Endometrium (tissue), 2 donors: ENCODE data around the gene PCDHGB4.
"Not testable (repeated sequence)": the region's sequence is repeated elsewhere in the genome, so short reads cannot be mapped to it uniquely, and the experiment has no call there.

Experiments
- FAIRE-seq: peaks from 2 replicates; lab custom pipeline; 2012; peaks lifted over from hg19 to GRCh38; lab: Jason Lieb, UNC
- donor health status: control.
- donor health status: control.

PCDHGB4 gene

DNA sequence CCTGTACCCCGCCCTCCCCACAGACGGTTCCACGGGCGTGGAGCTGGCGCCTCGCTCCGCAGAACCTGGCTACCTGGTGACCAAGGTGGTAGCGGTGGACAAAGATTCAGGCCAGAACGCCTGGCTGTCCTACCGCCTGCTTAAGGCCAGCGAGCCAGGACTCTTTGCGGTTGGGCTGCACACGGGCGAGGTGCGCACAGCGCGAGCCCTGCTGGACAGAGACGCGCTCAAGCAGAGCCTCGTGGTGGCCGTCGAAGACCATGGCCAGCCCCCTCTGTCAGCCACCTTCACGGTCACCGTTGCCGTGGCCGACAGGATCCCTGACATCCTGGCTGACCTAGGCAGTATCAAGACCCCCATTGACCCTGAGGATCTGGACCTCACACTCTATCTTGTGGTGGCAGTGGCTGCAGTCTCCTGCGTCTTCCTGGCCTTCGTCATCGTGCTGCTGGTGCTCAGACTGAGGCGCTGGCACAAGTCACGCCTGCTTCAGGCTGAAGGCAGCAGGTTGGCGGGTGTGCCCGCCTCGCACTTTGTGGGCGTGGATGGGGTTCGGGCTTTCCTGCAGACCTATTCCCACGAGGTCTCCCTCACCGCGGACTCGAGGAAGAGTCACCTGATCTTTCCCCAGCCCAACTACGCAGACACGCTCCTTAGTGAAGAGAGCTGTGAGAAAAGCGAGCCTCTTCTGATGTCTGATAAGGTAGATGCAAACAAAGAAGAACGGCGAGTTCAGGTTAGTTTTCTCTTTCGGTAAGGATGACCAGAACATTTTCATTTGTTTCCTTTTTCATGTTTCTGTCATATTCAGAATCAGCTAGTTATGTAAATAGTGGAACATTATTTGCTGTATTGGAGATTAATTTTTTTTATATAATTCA, 21.2 kb upstream of the PCDHGB4 start:
- FAIRE-seq = no peak

DNA sequence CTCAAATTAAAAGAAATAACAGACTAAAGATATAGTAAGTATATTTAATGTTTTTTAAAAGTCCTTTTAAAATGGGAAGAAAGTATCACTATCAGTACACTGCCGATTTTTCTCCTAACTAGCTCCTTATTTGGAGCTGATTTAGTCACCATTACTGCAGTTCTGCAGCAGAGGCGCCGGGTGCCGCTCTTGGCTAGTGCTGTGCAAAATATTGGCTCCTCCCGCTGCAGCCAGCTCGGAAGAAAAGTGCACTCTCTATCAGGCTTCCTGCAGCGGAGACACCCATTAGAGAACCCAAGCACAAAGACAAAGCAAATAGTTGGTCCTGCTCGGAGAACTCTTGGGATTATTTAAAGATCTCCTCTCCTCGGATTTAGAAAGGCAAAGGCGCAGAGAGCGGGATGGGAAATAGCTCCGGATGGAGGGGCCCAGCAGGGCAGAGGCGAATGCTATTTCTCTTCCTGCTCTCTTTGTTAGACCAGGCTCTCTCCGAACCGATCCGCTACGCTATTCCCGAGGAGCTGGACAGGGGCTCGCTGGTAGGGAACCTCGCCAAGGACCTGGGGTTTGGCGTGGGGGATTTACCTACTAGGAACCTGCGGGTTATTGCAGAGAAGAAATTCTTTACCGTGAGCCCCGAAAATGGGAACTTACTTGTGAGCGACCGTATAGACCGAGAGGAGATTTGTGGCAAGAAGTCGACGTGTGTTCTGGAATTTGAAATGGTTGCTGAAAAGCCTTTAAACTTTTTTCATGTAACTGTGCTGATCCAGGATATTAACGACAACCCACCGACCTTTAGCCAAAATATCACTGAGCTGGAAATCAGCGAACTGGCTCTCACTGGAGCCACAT, 17.3 kb upstream of the PCDHGB4 start, which contains the start of gene PCDHGB3:
TSS of gene PCDHGB3 (plus strand) at position 249 of the 855 bp plus-strand sequence. CDS start at position 402, 153 bp downstream.
- FAIRE-seq = no peak

- FAIRE-seq = no peak
These were observed 15.7 kb upstream of the PCDHGB4 start for GRCh38 chr5:141371572-141372475.

GRCh38 chr5:141373673-141374317, 13.7 kb upstream of the PCDHGB4 start, which contains the start of gene PCDHGA6:
TSS of gene PCDHGA6 (plus strand) at chr5:141373891. CDS start at chr5:141374084, 193 bp downstream.
- FAIRE-seq = no peak

- FAIRE-seq = no peak
These were observed 12.9 kb upstream of the PCDHGB4 start for GRCh38 chr5:141374627-141375026.

DNA sequence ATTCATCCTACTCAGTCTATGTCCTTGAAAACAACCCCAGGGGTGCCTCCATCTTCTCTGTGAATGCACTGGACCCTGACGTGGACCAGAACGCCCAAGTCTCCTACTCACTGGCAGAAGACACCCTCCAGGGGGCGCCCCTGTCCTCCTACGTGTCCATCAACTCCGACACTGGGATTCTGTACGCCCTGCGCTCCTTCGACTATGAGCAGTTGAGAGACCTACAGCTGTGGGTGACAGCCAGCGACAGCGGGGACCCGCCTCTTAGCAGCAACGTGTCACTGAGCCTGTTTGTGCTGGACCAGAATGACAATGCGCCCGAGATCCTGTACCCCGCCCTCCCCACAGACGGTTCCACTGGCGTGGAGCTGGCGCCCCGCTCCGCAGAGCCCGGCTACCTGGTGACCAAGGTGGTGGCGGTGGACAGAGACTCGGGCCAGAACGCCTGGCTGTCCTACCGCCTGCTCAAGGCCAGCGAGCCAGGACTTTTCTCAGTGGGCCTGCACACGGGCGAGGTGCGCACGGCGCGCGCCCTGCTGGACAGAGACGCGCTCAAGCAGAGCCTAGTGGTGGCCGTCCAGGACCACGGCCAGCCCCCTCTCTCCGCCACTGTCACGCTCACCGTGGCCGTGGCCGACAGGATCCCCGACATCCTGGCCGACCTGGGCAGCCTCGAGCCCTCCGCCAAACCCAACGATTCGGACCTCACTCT, 11.9 kb upstream of the PCDHGB4 start:
- not testable (repeated sequence) for FAIRE-seq

DNA sequence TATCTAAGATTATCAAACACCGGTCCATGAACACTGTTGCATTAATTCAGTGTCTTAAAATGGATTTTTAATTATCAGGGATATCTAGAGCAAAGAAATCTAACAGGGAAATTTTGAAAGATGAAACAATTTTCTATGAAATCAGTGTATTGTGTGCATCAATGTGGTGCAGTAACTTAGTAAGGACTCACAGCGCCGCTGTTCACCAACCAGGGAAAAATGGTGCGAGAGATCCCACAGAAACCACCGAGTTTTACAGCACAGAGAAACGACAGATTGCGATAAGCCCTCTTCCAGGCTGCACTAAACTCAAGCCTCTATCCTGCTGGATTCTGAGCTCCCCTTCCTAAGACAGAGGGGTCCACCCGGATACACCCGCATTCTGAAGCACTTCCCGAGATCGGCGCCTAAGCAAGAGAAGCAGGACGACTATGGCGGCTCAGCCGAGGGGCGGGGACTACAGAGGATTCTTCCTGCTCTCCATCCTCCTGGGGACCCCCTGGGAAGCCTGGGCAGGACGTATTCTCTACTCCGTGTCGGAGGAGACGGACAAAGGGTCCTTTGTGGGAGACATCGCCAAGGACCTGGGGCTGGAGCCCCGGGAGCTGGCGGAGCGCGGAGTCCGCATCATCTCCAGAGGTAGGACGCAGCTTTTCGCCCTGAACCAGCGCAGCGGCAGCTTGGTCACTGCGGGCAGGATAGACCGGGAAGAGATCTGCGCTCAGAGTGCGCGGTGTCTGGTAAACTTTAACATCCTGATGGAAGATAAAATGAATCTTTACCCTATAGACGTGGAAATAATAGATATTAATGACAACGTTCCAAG, 4.8 kb upstream of the PCDHGB4 start, which contains the start of gene PCDHGA7:
TSS of gene PCDHGA7 (plus strand) at position 274 of the 826 bp plus-strand sequence. CDS start at position 432, 158 bp downstream.
- FAIRE-seq = no peak

DNA sequence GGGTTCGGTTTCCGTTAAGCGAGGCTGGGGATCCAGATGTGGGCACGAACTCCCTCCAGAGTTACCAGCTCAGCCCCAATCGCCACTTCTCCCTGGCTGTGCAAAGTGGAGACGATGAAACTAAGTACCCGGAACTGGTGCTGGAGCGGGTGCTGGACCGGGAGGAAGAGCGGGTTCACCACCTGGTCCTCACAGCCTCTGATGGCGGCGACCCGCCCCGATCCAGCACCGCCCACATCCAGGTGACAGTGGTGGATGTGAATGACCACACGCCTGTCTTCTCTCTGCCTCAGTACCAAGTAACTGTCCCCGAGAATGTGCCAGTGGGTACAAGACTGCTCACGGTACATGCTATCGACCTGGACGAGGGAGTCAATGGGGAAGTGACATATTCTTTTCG, 4.2 kb upstream of the PCDHGB4 start:
- FAIRE-seq = no peak

DNA sequence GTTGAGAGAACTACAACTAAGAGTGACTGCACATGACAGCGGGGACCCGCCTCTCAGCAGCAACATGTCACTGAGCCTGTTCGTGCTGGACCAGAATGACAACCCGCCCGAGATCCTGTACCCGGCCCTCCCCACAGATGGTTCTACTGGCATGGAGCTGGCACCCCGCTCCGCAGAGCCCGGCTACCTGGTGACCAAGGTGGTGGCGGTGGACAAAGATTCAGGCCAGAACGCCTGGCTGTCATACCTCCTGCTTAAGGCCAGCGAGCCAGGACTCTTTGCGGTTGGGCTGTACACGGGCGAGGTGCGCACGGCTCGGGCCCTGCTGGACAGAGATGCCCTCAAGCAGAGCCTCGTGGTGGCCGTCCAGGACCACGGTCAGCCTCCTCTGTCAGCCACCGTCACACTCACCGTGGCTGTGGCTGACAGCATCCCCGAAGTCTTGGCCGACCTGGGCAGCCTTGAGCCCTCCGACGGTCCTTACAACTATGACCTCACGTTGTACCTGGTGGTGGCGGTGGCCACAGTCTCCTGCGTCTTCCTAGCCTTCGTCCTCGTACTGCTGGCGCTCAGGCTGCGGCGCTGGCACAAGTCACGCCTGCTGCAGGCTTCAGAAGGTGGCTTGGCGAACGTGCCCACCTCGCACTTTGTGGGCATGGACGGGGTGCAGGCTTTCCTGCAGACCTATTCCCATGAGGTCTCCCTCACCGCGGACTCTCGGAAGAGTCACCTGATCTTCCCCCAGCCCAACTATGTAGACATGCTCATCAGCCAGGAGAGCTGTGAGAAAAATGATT, 2.8 kb upstream of the PCDHGB4 start:
- no peak for FAIRE-seq

- no peak for FAIRE-seq
These were observed 1.2 kb downstream of the PCDHGB4 start for GRCh38 chr5:141388661-141389060.

DNA sequence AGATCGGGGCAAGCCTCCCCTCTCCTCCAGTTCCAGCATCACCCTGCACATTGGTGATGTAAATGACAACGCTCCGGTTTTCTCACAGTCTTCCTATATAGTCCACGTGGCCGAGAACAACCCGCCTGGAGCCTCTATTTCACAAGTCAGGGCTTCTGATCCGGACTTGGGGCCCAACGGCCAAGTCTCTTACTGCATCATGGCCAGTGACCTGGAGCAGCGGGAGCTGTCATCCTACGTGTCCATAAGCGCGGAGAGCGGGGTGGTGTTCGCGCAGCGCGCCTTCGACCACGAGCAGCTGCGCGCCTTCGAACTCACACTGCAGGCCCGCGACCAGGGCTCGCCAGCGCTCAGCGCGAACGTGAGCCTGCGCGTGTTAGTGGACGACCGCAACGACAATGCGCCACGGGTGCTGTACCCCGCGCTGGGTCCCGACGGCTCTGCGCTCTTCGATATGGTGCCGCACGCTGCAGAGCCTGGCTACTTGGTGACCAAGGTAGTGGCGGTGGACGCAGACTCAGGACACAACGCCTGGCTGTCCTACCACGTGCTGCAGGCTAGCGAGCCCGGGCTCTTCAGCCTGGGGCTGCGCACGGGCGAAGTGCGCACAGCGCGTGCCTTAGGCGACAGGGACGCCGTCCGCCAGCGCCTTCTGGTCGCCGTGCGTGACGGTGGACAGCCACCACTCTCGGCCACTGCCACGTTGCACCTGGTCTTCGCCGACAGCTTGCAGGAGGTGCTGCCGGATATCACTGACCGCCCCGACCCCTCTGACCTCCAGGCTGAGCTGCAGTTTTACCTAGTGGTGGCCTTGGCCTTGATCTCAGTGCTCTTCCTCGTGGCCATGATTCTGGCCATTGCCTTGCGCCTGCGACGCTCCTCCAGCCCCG, 1.9 kb downstream of the PCDHGB4 start:
- FAIRE-seq = no peak

DNA sequence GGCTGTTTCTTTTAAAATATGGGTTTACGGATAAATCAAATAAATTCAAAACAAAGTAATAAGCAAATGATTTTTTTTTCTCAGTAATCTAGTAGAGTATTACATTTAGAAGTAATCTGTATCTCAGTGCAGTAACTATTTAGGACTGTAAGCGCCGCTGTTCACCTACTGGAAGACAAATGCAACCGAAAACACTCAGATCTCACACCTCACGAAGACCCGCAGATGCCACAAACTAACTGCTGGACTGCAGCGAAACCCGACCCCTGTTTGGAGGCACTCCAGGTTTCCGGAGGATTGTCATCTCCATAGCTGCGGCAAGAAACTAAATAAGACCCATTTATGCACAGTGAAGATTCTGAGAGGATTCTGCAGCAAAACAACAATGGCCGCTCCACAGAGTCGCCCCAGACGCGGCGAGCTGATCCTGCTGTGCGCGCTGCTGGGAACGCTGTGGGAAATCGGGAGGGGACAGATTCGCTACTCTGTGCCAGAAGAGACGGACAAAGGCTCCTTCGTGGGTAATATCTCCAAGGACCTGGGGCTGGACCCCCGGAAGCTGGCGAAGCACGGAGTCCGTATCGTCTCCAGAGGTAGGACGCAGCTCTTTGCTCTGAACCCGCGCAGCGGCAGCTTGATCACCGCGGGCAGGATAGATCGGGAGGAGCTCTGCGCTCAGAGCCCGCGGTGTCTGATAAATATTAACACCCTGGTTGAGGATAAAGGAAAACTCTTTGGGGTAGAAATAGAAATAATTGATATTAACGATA, 5.1 kb downstream of the PCDHGB4 start, which contains the start of gene PCDHGA8:
TSS of gene PCDHGA8 (plus strand) at position 205 of the 770 bp plus-strand sequence. CDS start at position 386, 181 bp downstream.
- FAIRE-seq = no peak

- FAIRE-seq = no peak
These were observed 5.8 kb downstream of the PCDHGB4 start for GRCh38 chr5:141393267-141393666.

DNA sequence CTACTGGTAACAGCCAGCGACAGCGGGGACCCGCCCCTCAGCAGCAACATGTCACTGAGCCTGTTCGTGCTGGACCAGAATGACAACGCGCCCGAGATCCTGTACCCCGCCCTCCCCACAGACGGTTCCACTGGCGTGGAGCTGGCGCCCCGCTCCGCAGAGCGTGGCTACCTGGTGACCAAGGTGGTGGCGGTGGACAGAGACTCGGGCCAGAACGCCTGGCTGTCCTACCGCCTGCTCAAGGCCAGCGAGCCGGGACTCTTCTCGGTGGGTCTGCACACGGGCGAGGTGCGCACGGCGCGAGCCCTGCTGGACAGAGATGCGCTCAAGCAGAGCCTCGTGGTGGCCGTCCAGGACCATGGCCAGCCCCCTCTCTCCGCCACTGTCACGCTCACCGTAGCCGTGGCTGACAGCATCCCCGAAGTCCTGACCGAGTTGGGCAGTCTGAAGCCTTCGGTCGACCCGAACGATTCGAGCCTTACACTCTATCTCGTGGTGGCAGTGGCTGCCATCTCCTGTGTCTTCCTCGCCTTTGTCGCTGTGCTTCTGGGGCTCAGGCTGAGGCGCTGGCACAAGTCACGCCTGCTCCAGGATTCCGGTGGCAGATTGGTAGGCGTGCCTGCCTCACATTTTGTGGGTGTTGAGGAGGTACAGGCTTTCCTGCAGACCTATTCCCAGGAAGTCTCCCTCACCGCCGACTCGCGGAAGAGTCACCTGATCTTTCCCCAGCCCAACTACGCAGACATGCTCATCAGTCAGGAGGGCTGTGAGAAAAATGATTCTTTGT, 7.1 kb downstream of the PCDHGB4 start:
- FAIRE-seq = not testable (repeated sequence)

GRCh38 chr5:141397756-141398551, 10.5 kb downstream of the PCDHGB4 start, which contains the start of gene PCDHGB5:
TSS of gene PCDHGB5 (plus strand) at chr5:141397947. CDS start at chr5:141398128, 181 bp downstream.
- FAIRE-seq = not testable (repeated sequence)
